ENCODE measurements around the gene RMRP.
"Not testable (repeated sequence)": the region's sequence is repeated elsewhere in the genome, so short reads cannot be mapped to it uniquely, and the experiment has no call there.

Gene RMRP

DNA sequence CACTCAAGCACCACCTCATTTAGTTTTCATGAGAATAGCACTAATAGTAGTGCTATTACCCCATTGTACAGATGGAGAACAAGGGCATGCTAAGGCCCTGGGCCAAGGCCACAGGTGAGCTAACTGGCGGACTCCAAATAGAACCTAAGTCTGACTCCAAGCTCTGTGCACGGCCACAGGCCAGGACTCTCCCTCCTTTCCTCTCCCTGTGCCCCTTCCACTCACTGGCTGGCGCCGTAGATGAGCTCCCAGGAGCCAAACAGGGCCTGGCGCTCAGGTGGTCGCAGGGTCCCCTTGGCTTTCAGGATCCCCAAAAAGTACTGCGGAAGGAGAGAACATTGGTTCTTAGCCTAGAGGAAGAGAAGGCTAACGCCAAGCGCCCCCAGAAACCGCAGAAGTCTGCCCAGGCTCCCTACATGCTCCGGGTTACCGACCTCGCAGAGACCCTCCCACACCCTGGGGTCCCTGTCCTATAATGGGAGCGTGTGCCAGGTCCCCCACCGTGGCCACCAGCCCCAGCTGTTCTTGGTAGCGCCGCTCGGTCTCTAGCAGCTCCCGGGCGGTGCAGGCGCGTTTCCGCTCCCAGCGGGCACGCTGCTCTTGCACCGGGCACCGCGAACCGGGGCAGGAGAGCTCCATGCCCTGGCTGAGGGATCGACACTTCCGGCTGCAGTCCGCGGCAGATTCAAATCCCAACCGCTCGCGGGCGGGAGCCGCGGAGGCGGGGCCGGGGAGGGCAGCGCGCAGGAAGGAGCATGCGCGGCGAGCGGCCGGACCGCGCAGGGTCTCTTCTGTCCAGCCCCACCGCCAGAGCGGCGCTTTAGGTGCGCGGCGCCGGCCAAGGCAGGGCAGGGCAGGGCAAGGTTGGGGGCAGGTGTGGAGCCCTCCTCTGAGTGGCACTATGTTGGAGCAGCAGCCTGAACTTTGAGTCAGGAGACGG is 7.0 kb upstream of the RMRP start, which contains the start of gene ARHGEF39:
Gene ARHGEF39 (minus strand): TSS at position 665 of the 940 bp plus-strand sequence. CDS start 26 bp downstream, at position 639.
- peak; percentile 57 for DNase-seq

DNA sequence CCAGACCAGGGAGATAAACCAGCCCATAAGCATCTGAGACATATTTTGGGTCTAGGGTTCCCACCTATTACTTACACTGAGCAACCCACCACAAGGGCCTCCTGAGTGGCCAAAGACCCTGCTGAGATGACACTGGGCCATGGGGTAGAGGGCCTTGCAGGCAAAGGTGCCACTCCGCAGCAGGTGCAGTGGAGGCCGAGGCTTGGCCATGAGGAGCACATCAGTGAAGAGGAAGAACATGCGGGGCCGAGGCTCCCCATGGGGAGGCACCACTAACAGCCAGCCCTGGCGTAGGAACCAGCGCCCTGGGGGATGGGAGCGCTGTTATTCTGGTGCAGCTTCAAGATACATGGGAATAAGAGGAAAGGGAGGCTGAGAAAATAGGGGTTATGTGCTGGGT is 4.6 kb upstream of the RMRP start:
- no peak for DNase-seq

DNA sequence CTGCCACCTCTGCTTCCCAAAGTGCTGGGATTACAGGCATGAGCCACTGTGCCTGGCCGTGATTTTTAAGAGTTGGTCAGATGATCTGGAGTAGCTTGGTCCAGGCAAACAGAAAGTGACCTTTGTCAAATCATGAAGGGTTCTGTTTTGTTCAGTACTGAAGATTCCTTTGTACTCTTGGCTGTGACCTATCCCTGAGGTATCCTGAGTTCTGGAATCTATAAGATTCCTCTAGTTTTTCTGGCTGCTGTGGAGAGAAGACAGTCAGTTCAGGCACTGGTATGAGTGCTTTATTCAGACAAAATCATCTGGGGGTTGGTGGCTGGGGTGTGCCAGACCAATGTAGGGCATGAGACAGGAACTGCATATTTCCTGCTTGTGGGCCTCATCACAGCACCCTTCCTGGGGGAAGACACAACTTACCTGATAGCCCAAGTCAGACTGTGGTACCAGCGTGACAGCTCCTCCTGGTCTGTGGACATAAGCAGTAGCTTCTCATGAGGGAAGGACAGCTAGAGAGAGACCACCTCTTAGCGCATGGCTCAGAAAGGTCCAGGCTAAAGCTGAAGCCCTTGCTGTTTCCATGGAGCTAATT is 4.0 kb upstream of the RMRP start:
- DNase-seq: no peak

DNA sequence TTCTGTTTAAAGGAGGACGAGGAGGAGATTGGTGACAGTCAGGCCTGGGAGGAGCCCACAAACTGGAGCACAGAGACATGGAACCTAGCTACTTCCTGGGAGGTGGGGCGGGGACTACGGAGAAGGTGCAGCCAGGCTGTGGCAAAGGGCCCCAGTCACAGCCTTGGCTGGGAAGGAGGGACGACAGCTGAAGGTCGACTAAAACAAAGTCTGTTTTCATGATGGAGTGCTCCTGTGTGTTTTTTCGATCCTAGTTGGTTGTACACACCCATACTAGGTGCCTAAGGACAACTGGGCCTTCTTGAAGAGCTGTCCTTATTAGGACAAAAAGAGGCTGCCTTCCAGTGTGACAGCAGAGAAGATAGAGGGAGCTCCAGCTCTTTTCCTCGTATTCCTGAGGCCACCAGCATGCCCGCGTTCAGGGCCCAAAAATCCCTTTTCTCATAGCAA is 3.2 kb upstream of the RMRP start:
- DNase-seq: no peak

DNA sequence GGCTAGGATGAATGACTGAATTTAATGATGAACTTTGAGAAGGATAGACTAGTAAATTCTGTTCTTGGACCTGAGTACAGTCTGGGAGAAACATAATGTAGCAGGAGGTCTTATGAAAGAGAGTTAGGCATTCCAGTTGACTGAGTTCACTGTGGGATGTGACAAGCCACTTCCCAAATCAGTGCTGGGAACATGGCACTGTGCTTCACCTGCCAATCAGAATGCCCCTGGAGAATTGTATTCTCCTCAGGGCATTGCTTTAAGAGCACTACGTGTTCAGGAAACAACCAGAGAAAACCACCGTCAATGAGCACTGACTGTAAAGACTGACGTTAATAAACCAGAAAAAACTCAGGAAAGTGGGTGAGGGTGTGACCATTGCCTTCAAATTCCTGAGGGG is 1.5 kb upstream of the RMRP start:
- no peak for DNase-seq

DNA sequence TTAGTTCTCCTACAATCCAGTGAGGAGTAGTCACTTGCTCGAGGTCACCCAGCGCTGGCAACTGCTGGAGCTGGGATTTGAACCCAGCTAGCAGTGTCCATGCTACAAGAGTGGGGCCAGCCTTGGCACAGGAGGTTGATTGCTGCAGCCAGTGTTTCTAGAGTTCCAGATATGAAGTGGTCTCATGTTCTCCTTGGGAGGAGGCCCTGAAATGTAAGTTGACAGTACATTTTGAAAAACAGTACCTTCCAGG is 1.1 kb upstream of the RMRP start:
- DNase-seq: no peak

DNA sequence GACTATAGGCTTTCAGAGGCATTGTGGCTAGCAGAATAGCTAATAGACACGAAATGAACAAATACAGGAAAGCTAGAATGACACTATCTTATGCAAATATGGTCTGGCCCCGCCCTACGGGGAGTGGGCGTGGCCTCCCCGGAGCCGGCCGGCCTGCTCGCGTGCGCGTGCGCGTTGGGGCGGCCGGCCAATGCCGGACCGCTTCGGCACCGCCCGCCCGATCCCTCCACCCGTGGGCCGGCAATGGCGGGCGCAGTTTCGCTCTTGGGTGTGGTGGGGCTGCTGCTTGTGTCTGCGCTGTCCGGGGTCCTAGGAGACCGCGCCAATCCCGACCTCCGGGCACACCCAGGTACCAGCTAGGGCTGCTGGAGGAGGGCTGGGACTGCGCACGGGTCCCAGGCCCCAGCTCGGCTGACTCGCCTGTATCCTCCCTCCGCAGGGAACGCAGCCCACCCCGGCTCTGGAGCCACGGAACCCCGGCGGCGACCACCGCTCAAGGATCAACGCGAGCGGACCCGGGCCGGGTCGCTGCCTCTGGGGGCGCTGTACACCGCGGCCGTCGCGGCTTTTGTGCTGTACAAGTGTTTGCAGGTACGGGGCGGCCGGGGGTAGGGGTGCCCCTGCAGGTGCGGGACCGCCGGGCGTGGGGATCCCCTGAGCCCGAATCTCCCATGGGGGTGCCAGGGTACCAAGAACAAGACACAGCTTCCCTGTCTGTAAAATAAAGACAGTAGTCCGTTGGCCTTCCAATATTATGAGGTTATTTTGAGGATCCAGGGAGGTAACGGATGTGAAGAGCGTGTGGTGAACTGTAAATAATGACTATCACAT is 533 bp upstream of the RMRP start, which contains the start of gene CCDC107:
Gene CCDC107 (plus strand): TSS at position 156 of the 831 bp plus-strand sequence. CDS start 88 bp downstream, at position 244.
- peak; percentile 89 for DNase-seq

DNA sequence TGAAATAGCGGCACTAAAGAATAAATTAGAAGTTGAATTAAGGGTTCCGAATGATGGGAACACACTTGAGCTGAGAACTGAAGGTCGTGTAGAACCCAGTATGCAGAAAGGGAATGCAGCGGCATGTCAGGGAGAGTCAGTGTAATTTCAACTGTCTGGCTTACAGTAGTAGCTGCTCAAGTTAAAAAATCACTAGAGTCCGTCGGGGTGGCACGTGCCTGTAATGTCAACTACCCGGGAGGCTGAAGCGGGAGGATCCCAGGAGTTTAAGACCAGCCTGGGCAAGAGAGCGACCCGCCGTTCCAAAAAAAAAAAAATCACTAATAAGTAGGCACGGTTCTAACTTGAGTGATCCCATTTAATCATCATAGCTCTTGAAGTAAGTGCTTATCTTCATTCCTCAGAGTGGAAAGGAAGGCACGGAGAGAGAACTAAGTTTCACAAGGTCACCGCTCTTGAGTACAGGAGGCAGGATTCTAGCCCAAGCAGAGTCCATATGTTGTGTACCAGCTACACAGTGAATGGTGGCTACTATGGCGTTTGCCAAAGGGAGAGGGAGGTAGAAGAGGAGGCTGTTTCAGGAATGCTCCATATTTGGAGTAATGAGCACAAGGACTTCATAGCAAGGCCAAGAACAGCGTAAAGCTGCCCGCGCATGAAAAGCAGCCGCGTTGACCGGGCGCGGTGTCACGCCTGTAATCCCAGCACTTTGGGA is 831 bp downstream of the RMRP start:
- DNase-seq: no peak

DNA sequence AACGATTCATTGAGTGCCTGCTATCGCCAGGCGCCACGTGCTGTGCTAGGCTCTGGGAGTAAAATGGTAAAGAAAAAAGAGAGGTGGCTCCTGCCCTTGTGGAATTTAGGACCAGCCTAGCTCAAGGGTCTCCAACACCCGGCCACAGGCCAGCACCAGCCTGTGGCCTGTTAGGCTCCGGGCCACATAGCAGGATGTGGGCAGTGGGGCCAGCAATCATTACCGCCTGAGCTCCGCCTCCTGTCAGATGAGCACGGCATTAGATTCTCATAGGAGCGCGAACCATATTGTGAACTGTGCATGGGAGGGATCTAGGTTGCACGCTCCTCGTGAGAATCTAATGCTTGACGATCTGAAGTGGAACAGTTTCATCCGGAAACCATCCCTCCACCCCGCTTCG is 1.5 kb downstream of the RMRP start:
- no peak for DNase-seq

DNA sequence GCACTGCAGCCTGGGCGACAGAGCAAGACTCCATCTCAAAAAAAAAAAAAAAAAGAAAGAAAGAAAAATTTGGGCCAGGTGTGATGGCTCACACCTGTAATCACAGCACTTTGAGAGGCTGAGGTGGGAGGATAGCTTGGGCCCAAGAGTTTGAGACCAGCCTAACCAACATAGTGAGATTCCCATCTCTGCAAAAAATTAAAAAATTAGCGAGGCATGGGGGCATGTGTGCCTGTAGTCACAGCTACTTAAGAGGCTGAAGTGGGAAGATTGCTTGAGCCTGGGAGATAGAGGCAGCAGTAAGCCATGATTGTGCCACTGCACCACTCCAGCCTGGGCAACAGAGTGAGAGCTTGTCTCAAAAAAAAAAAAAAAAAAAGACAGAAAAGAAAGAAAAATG is 4.2 kb downstream of the RMRP start:
- DNase-seq: no peak

DNA sequence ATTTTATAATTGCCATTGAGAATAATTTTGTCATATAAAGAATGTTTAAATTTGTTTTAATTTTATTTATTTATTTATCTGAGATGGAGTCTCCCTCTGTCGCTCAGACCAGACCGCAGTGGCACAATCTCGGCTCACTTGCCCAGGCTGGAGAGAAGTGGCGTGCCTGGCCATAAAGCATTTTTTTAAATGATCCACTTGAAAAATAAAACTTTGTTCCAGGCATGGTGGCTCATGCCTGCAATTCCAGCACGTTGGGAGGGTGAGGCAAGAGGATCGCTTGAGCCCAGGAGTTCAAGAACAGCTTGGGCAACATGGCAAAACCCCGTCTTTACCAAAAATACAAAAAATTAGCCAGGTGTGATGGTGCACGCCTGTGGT is 5.0 kb downstream of the RMRP start:
- no peak for DNase-seq

DNA sequence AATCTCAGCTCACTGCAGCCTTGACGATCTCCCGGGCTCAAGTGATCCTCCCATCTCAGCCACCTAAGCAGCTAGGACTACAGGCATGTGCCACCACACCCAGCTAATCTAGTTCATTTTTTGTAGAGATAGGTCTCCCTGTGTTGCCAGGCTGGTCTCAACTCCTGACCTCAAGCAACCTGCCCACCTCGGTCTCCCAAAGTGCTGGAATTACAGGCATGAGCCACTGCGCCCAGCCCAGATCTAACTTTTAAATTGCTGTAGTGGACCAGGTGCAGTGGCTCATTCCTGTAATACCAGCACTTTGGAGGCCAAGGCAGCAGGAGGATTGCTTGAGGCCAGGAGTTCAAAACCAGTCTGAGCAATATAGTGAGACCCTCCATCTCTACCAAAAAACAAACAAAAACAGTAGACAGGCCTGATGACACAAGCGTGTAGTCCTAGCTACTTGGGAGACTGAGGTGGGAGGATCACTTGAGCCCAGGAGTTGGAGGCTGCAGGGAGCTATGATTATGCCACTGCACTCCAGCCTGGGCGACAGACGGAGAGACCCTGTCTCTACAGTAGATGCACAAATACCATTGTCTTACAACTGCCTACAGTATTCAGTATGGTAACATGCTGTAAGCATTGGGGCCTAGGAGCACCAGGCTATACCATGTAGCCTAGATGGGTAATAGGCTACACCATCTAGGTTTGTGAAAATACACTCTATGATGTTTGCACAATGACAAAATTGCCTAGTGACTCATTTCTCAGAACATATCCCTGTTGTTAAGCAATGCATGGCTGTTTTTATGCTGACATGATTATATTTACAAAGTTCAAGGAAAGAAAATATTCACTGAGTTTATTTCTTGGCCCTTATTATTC is 5.6 kb downstream of the RMRP start:
- DNase-seq: no peak

DNA sequence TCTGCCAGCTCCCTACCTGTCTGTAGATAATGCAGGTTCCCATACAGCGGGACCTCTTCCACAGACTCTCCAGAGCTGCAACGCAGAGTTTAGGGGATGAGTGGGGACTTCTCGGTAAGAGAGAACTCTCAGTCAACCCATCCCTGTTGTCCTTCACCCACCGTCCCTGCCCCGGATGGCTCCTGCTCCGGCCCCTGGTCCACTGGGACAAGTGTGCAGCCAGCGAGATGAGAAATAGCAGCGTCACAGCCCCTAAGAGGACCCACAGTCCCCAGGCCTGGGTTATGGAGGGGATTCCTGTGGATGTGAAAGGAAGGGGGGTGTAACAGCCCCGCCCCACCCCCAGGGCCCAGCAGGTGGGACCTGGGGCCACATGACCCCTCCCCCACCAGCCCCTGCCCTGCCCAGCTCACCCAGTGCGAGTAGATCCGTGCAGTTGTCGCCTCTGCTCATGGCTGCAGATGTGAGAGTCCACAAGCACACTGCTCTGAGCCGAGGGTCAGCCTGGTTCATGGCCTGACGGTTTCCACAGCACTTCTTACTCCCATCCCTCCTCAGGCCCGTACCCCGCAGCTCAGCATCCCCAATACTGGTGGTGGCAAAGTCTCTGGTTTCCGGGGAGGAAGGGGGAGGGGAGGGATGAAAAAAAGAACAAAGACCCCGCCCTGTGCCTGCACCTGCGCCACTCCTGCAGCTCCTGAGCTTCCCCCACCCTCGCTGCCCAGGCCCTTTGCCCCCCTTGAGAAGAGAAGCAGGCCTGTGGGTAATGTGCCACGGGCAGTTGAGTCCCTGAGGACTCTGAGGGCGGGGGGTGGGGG is 7.3 kb downstream of the RMRP start, which contains the start of gene SIT1:
Gene SIT1 (minus strand): TSS at position 591 of the 818 bp plus-strand sequence. CDS start 78 bp downstream, at position 513.
- DNase-seq: no peak

DNA sequence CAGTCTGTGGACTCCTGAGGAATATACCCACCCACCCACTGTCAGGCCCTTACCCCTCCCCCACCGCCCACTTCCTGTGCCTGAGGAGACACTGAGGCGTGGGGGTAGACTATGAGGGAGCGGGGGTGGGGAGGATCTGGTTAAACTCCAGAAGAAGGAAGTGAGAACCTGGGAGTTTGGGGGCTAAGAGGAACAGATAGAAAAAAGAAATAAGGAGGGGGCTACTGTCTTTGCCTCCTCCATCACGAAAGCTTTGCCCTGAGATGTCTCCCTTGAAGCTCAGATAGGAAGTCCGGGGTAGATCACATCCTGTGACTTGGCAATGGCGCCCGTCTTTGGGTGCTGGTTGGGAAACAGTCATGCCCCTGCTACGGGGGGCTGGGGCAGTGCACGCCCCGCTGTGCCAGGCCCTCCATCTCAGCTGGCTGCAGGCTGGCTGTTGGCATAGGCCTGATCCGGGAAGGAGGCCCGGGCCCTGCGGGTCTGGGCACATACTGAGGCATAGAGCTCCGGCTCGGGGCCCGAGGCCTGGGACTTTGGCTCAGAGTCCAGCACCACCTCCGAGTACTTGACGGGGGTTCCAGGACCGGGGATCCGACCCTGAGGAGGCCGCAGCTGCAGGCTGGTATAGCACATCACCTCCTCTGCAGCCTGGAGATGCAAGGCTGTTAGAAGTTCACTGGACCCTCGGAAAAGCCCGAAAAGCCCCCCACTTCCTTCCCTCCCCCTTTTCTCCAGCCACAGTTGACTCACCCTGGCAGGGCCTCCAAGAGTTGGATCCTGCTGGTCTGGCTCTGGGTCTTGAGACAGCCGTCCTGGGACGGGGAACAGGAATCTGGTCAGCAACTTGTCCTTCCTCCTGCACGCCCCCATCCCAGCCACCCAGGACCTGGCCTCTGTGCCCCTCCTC is 8.1 kb downstream of the RMRP start:
- DNase-seq: no peak

DNA sequence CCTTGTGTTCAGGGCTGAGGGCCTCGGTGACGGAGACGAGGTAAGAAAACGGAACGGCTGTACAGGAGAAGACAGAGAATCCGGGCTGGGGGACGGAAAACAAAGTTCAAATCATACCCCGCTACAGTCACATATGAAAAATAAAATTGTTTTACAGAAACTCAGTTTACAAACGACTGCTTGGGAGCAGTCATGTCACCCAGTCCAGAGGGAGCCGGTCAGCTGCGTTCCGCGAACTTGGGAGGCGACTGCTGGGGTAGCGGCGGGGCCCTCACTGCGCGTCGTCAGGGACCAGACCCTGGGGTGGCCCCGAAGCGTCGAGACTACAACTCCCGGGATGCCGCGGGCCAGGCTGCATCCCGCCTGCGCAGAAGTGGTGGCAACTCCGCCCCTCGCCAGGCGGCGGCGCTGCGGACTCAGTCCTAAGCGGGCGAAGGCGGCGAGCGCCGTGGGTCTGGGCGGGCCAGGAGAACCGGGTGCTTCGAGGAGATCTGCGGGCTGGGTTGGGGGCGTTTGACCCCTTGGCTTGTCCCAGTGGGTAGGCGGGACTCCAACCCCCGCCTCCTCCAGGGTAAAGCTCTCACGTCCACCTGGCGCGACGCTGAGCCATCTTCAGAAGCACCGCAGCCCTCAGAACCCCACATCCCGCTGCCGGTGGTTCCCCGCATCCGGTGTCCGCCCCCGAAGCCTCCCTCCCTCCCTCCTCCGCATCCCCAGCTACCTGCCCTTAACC is 11.1 kb downstream of the RMRP start:
- DNase-seq: peak; percentile 75

DNA sequence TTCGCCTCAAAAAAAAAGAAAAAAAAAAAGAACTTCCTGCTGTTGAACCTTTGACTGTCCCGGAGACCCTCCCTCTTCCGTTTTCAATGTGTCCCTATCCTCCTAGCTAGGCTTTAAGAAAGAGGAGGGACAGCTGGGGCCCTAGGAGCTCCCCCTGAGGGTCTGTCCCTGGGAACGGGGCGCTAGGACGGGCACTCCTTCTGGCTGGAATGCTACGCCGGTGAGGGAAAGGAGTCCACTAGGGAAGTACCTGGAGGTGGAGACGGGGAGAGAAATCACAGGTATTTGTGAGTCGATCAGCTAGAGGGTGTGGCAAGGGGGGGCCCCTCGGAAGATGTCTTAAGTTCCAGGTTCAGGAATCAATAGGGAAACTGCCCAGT is 11.7 kb downstream of the RMRP start:
- DNase-seq: no peak

DNA sequence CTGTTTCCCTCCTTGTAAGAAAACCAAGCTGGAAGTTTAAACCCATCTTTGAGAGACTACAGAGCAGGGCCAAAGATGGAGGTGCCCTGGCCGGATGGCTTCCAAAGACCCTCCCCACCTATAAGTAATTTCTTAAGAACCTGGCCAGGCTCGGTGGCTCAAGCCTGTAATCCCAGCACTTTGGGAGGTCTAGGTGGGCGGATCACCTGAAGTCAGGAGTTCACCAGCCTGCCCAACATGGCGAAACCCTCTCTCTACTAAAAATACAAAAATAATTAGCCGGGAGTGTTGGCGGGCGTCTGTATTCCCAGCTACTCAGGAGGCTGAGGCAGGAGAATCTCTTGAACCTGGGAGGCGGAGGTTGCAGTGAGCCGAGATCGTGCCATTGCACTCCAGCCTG is 12.1 kb downstream of the RMRP start:
- DNase-seq: not testable (repeated sequence)

DNA sequence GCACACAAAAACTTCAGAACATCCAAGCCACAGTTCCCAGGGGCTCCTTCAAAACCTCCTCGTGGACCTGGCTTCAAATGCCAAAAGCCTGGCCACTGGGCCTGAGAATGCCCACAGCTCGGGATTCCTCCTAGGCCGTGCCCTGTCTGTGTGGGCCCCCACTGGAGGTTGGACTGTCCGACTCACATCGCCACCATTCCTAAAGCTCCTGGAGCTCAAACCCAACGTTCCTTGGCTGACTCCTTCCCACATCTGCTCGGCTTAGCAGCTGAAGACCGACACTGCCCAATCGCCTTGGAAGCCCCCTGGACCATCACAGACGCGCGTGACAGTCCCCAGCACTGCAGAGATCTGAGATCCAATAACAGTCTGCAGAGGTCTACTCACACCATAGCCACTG is 14.8 kb downstream of the RMRP start:
- no peak for DNase-seq

DNA sequence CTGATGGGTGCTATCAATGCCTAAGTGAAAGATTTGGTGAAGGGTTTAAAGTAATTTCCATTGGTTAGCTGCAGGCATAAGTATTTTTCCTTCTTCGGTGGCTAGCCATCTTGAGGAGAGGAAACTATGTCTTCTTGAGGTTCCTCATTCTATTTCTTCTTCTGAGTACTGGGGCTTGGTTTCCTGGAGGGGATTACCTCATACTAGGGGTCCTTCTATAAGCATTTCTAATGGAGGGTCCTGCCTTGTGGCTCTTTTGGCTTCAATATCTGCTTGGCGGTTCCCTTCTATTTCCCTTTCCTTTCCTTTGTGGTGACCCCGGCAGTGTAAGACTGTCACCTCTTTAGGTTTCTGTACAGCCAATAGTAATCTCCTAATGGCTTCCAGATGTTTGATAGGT is 16.3 kb downstream of the RMRP start:
- DNase-seq: not testable (repeated sequence)

All from NCI-H446 treated with DMSO at 0.1 percent for 48 hours (cell line).